H1 (cell line): ENCODE data around the gene TRABD2B. TPM values are rescaled to one million over a fixed set of nuclear protein-coding genes. Genes with fewer than 3 reads are reported as not detected.

Experiments
- CTCF ChIA-PET: fragments of 300-600 bp; sonication (Branson Sonifier 250); formaldehyde crosslinking; loops from one replicate; lab custom pipeline; 2021; ENCODE audit not compliant: partially characterized antibody; lab: Charles Lee
- POLR2A ChIA-PET: fragments of 300-600 bp; sonication (Branson Sonifier 250); formaldehyde crosslinking; loops from one replicate; lab custom pipeline; 2021; ENCODE audit warnings: inconsistent platforms; ENCODE audit not compliant: partially characterized antibody; lab: Charles Lee
- DNase-seq, 2 experiments: peaks; one replicate each; pipeline versions ENCODE4 v3.0.0 to v3.0.0-alpha.2; 2010 to 2022; ENCODE audit warnings: low spot score in 2 of 2, low read depth in 1 of 2, mixed read lengths in 1 of 2
- FAIRE-seq: peaks from 2 replicates; lab custom pipeline; 2011; peaks lifted over from hg19 to GRCh38; lab: Jason Lieb, UNC
- H2AFZ ChIP-seq: 2 replicates; pipeline ENCODE4 v1.8.1; 2012; ENCODE audit warnings: low read length, inconsistent platforms
- H2AK5ac ChIP-seq: 2 replicates; pipeline ENCODE4 v1.6.1; 2013; ENCODE audit warnings: low read depth, low read length
- H2BK120ac ChIP-seq: replicated peaks from 2 replicates; pipeline ENCODE3; 2013; ENCODE audit warnings: low read depth, low read length, inconsistent platforms
- H2BK12ac ChIP-seq: 2 replicates; pipeline ENCODE4 v1.6.1; 2013; ENCODE audit warnings: low read depth, low read length
- H2BK15ac ChIP-seq: 2 replicates; pipeline ENCODE4 v1.6.1; 2013; ENCODE audit warnings: low read length
- H2BK20ac ChIP-seq: 2 replicates; pipeline ENCODE4 v1.6.1; 2013; ENCODE audit warnings: low read length
- H2BK5ac ChIP-seq: 2 replicates; pipeline ENCODE4 v1.6.1; 2013; ENCODE audit warnings: low read depth, low read length
- H3K14ac ChIP-seq: 2 replicates; pipeline ENCODE4 v1.6.1; 2013; ENCODE audit warnings: inconsistent platforms; ENCODE audit not compliant: insufficient read length
- H3K18ac ChIP-seq: 2 replicates; pipeline ENCODE4 v1.6.1; 2013; ENCODE audit warnings: low read length; ENCODE audit errors: extremely low read depth
- H3K23ac ChIP-seq: 2 replicates; pipeline ENCODE4 v1.6.1; 2013; ENCODE audit warnings: inconsistent platforms; ENCODE audit not compliant: insufficient read length
- H3K23me2 ChIP-seq: 2 replicates; pipeline ENCODE4 v1.6.1; 2013; ENCODE audit warnings: low read depth, low read length
- H3K27ac ChIP-seq: 2 replicates; pipeline ENCODE4 v1.6.1; 2011; ENCODE audit warnings: low read depth, low read length, inconsistent platforms
- H3K27me3 ChIP-seq, 4 experiments: replicated peaks in 1 of 4; 1 replicate in 1 of 4; 2 replicates in 3 of 4; pipeline versions ENCODE4 v1.6.1 to v1.8.1; 2011 to 2013; ENCODE audit warnings: low read length in 3 of 4, mild to moderate bottlenecking in 3 of 4, inconsistent platforms in 2 of 4, mixed read lengths in 2 of 4, moderate library complexity in 1 of 4; ENCODE audit not compliant: control insufficient read depth in 3 of 4, insufficient read depth in 3 of 4; ENCODE audit errors: extremely low read depth in 1 of 4
- H3K36me3 ChIP-seq, 4 experiments: 2 replicates each; pipeline versions ENCODE4 v1.6.1 to v1.8.1; 2011 to 2013; ENCODE audit warnings: mild to moderate bottlenecking in 4 of 4, low read length in 3 of 4, moderate library complexity in 2 of 4, control low read depth in 1 of 4, inconsistent platforms in 1 of 4; ENCODE audit not compliant: insufficient read depth in 4 of 4, control insufficient read depth in 2 of 4
- H3K4ac ChIP-seq: replicated peaks from 2 replicates; pipeline ENCODE3; 2013; ENCODE audit warnings: low read length, low read depth, mixed read lengths, inconsistent platforms; ENCODE audit not compliant: insufficient read length
- H3K4me1 ChIP-seq, 4 experiments: replicated peaks in 1 of 4; 1 replicate in 1 of 4; 2 replicates in 3 of 4; pipeline versions ENCODE4 v1.6.1 to v1.8.1; 2011 to 2013; ENCODE audit warnings: low read length in 3 of 4, inconsistent platforms in 2 of 4, mixed read lengths in 1 of 4; ENCODE audit not compliant: insufficient read depth in 4 of 4, control insufficient read depth in 3 of 4
- H3K4me2 ChIP-seq, 2 experiments: 2 replicates each; pipeline versions ENCODE4 v1.6.1 to v1.8.1; 2011 to 2013; ENCODE audit warnings: low read depth in 2 of 2, low read length in 2 of 2, control low read depth in 1 of 2, inconsistent platforms in 1 of 2, mild to moderate bottlenecking in 1 of 2; ENCODE audit not compliant: insufficient read depth in 1 of 2
- H3K4me3 ChIP-seq, 4 experiments: fragments of 200-600, 300-600 bp in 1 of 4; sonication (generic), shearing (Covaris generic), sonication (Bioruptor Twin) in 1 of 4; 2 replicates each; pipeline versions ENCODE4 v1.5.1 to v1.8.1; 2011 to 2016; ENCODE audit warnings: low read length in 4 of 4, low read depth in 3 of 4, control low read depth in 2 of 4, inconsistent platforms in 2 of 4, mild to moderate bottlenecking in 2 of 4, mixed read lengths in 1 of 4, moderate library complexity in 1 of 4; ENCODE audit not compliant: insufficient read depth in 2 of 4; ENCODE audit errors: extremely low read depth in 1 of 4
- H3K56ac ChIP-seq: replicated peaks from 2 replicates; pipeline ENCODE3; 2013; ENCODE audit warnings: low read depth, mild to moderate bottlenecking, mixed read lengths, low read length, inconsistent platforms; ENCODE audit not compliant: insufficient read length
- H3K79me1 ChIP-seq: 2 replicates; pipeline ENCODE4 v1.6.1; 2013; ENCODE audit warnings: low read depth, low read length, control low read depth
- H3K79me2 ChIP-seq, 2 experiments: 2 replicates each; pipeline versions ENCODE4 v1.6.1 to v1.8.1; 2012 to 2013; ENCODE audit warnings: low read length in 2 of 2, mild to moderate bottlenecking in 2 of 2, inconsistent platforms in 1 of 2; ENCODE audit not compliant: insufficient read depth in 2 of 2, control insufficient read depth in 1 of 2
- H3K9ac ChIP-seq, 4 experiments: replicated peaks in 1 of 4; 1 replicate in 1 of 4; 2 replicates in 3 of 4; pipeline versions ENCODE4 v1.6.1 to v1.8.1; 2011 to 2013; ENCODE audit warnings: low read depth in 3 of 4, low read length in 3 of 4, control low read depth in 2 of 4, mild to moderate bottlenecking in 2 of 4, moderate library complexity in 2 of 4, inconsistent platforms in 1 of 4; ENCODE audit errors: extremely low read depth in 1 of 4
- H3K9me3 ChIP-seq, 2 experiments: 2 replicates each; pipeline versions ENCODE4 v1.6.1 to v1.8.1; 2012 to 2013; ENCODE audit warnings: mild to moderate bottlenecking in 2 of 2, moderate library complexity in 2 of 2, control low read depth in 1 of 2, inconsistent platforms in 1 of 2, low read depth in 1 of 2, low read length in 1 of 2, mixed read lengths in 1 of 2; ENCODE audit not compliant: insufficient read depth in 2 of 2
- H4K20me1 ChIP-seq, 2 experiments: replicated peaks in 1 of 2; 2 replicates each; pipeline versions ENCODE3 to v1.8.1; 2011 to 2013; ENCODE audit warnings: inconsistent platforms in 2 of 2, low read length in 2 of 2, mild to moderate bottlenecking in 1 of 2; ENCODE audit not compliant: insufficient read depth in 2 of 2, control insufficient read depth in 1 of 2
- H4K5ac ChIP-seq: 2 replicates; pipeline ENCODE4 v1.6.1; 2013; ENCODE audit warnings: low read length, low read depth, mixed read lengths, inconsistent platforms; ENCODE audit not compliant: insufficient read length
- H4K8ac ChIP-seq: 2 replicates; pipeline ENCODE4 v1.8.0; 2013; ENCODE audit warnings: mild to moderate bottlenecking, moderate library complexity, low read length, inconsistent platforms; ENCODE audit not compliant: insufficient read depth; ENCODE audit errors: extremely low read depth
- H4K91ac ChIP-seq: replicated peaks from 2 replicates; pipeline ENCODE3; 2013; ENCODE audit warnings: low read length, mixed read lengths, inconsistent platforms; ENCODE audit not compliant: insufficient read length
- BCL11A ChIP-seq, 2 experiments: IDR thresholded peaks; one replicate each; pipeline ENCODE4 v1.6.1; 2011; ENCODE audit warnings: low read depth in 2 of 2, low read length in 2 of 2, mild to moderate bottlenecking in 2 of 2
- CREB1 ChIP-seq: IDR thresholded peaks from 2 replicates; pipeline ENCODE4 v1.6.1; 2012; ENCODE audit warnings: inconsistent platforms
- GABPA ChIP-seq: IDR thresholded peaks from 2 replicates; pipeline ENCODE4 v1.6.1; 2011; ENCODE audit warnings: mild to moderate bottlenecking, low read length, moderate library complexity, borderline replicate concordance; ENCODE audit not compliant: insufficient read depth
- GTF2F1 ChIP-seq: IDR thresholded peaks from 2 replicates; pipeline ENCODE4 v1.6.1; 2012; ENCODE audit warnings: low read depth, low read length, improper control_type of control experiment, borderline replicate concordance
- KDM1A ChIP-seq: fragments of 200-600, 300-600 bp; sonication (generic); IDR thresholded peaks from 2 replicates; pipeline ENCODE4 v1.7.1; 2016; ENCODE audit warnings: mild to moderate bottlenecking, low read length, borderline replicate concordance
- POLR2AphosphoS5 ChIP-seq: IDR thresholded peaks from 2 replicates; pipeline ENCODE4 v1.6.1; 2011; ENCODE audit warnings: low read depth, low read length
- RAD21 ChIP-seq, 2 experiments: IDR thresholded peaks in 1 of 2; conservative IDR thresholded peaks in 1 of 2; 2 replicates each; pipeline ENCODE4 v1.6.1; 2011; ENCODE audit warnings: low read depth in 2 of 2, low read length in 2 of 2, improper control_type of control experiment in 1 of 2, inconsistent platforms in 1 of 2, mild to moderate bottlenecking in 1 of 2, moderate library complexity in 1 of 2
- SP1 ChIP-seq: IDR thresholded peaks from 2 replicates; pipeline ENCODE4 v1.6.1; 2011; ENCODE audit warnings: low read depth, low read length
- SRF ChIP-seq: IDR thresholded peaks from 2 replicates; pipeline ENCODE4 v1.6.1; 2011; ENCODE audit warnings: mild to moderate bottlenecking, low read depth, low read length, moderate library complexity
- SUZ12 ChIP-seq: fragments of 200-600 bp; sonication (generic); IDR thresholded peaks from 2 replicates; pipeline ENCODE4 v1.6.1; 2012; ENCODE audit warnings: mild to moderate bottlenecking, inconsistent platforms, low read length, moderate library complexity, mixed read lengths
- TEAD4 ChIP-seq: IDR thresholded peaks from 2 replicates; pipeline ENCODE4 v1.6.1; 2012; ENCODE audit warnings: low read depth, low read length, inconsistent platforms, mixed read lengths
- WGBS, 2 experiments: shearing (Covaris generic) in 1 of 2; methylation state at CpG; one replicate each; pipeline versions ENCODE4 v1.1.6 to v1.1.7; 2013 to 2015; ENCODE audit warnings: low lambda C conversion rate in 2 of 2, mixed read lengths in 2 of 2, inconsistent platforms in 1 of 2, low coverage in 1 of 2, missing lambda C conversion rate in 1 of 2; ENCODE audit not compliant: insufficient replicate concordance in 2 of 2, insufficient coverage in 1 of 2, insufficient read length in 1 of 2; ENCODE audit errors: extremely low coverage in 1 of 2, missing lambda C conversion rate in 1 of 2; 5-methylcytosine and 5-hydroxymethylcytosine counted together
- polyA plus RNA-seq, 7 experiments: library from polyadenylated mRNA; depleted of rRNA in 3 of 7; stranded (reverse) in 5 of 7; unstranded in 2 of 7; fragments of >200 nt in 5 of 7; fragments of 200-250 nt in 2 of 7; gene quantifications; 1 replicate in 5 of 7; 2 replicates in 1 of 7; 4 replicates in 1 of 7; pipeline versions ENCODE4 v1.2.1 to v1.2.3, GENCODE V29; 2011 to 2013; ENCODE audit warnings: missing spikeins in 2 of 7, mixed read lengths in 2 of 7
- total RNA-seq: library from RNA; stranded (reverse); fragmentation: NEBNext Ultra II Directional; extraction: Animal tissue kit (Norgen Biotek cat#: 25700); gene quantifications from 2 replicates; pipeline ENCODE4 v1.2.1, GENCODE V29; 2021

Gene TRABD2B
- total and polyA plus RNA-seq, 2 of the 8 experiments (the other 6 are each of a cell fraction or from before 2014, with no cell fraction given), result 0.95 to 3.4 TPM

DNA sequence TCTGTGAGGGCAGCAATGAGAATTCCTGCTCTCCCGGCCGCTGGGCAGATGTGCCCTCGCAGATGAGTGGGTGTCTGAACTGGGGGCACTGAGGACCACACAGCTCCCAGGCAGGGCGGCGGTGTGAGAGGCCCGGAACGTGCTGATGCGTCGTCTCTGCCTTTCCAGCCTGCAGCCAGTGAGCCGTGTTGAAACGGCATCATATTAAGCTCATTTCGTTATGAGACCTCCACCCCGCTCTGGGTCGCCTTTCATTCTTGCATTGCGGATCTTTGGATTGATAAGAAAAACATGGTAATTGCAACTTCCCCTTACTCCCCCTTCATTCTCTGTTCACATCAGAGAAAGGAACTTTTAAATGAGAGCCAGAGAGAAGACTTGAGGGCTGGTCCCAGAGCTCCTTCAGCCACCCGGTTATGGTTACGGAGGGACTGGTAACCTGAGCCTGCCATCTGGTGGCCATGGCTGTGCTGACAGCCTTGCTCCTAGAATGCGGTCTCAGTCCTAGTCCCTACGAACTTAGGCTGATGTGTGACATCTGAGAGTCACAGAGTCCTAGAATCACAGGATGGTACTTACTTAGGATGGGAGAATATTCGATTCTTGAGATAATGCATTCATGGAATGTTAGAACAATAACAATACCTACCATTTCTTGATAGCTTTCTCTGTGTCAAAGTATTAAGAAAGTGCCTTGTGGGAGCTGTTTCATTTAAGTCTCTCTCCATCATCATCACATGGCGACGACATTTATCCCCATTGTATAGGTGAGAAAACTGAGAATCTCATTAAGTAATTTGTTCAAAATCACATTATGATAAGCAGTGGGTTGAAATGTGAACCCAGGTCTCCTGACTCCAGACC is 271.0 kb downstream of the TRABD2B start:
- Histone ChIP-seq H4K5ac (no peak overlapping the region), H3K9me3 (no peaks in the 10 kb centered on the region), H4K8ac (no peak overlapping the region), H2BK15ac (no peak overlapping the region), H4K91ac (no peak overlapping the region), H2AK5ac (no peak overlapping the region), H2AFZ (no peak overlapping the region), H3K14ac (no peak overlapping the region), H3K36me3 (no peaks in the 10 kb centered on the region), H3K56ac (no peak overlapping the region), H3K79me2 (no peaks in the 10 kb centered on the region), H3K4me1 (peaks cover 0 to 14% (median 9%) of the 10 kb centered on the region in 4 experiments; a peak in 6 of 7 replicates), H3K27ac (no peak overlapping the region), H3K4ac (no peak overlapping the region), H3K27me3 (peaks cover 14 to 37% (median 31%) of the 10 kb centered on the region in 4 experiments), H3K4me2 (peak overlapping the region; percentile 71 to 72; a peak in 3 of 4 replicates), H3K23ac (no peak overlapping the region), H2BK5ac (no peak overlapping the region), H2BK20ac (no peak overlapping the region), H3K18ac (peak overlapping the region; percentile 19; the same call in 1 of the 2 replicates), H2BK120ac (no peak overlapping the region), H3K79me1 (no peaks in the 10 kb centered on the region), H3K23me2 (no peaks in the 10 kb centered on the region), H2BK12ac (no peak overlapping the region), H4K20me1 (no peaks in the 10 kb centered on the region), H3K4me3 (peak overlapping the region in 1 of 4 experiments; percentile 55; a peak in 2 of 8 replicates), H3K9ac (no peak overlapping the region)
- 36% methylated on average over 22 of the region's 22 CpGs; no CpG with 5 or more reads in 1 of the 2 experiments for WGBS, 2 experiments
- POLR2A ChIA-PET, result interaction anchor here (1.1 kb wide), 2 partner anchors 276 to 291 kb away, joined by 3 to 4 read pairs; no protein-coding TSS in a partner anchor
- FAIRE-seq, result peak; percentile 98
- DNase-seq, result peak in 1 of 2 experiments; percentile 84
- CTCF ChIA-PET, result interaction anchor here (0.6 to 11.5 kb wide), 82 partner anchors 9 to 533 kb away, joined by 3 to 129 read pairs (median 4); partner anchors contain the start of genes FOXD2 and TRABD2B
- TF ChIP-seq SUZ12, result no peak
- no peak for TF ChIP-seq POLR2AphosphoS5
- TF ChIP-seq GABPA, result no peak
- TF ChIP-seq RAD21 (IDR thresholded peaks at IDR 0.05 in 1 of 2, conservative IDR thresholded peaks at IDR 0.05 in 1 of 2; ENCODE audit: low read depth in 2 of 2, low read length in 2 of 2), result peak; percentile 88
- TF ChIP-seq BCL11A (IDR thresholded peaks at IDR 0.05; ENCODE audit: low read depth in 2 of 2, low read length in 2 of 2), result no peak
- no peak for TF ChIP-seq KDM1A
- TF ChIP-seq CREB1, result peak; percentile 24; the same call in 1 of the 2 replicates
- no peak for TF ChIP-seq SRF
- TF ChIP-seq TEAD4, result no peak
- TF ChIP-seq SP1, result no peak
- TF ChIP-seq GTF2F1, result no peak
